LNCaP clone FGC (cell line): ENCODE data around the gene HSPA14.

Source experiments
- DNase-seq: peaks from one replicate; pipeline ENCODE4 v3.0.0-alpha.2; 2011; ENCODE audit warnings: low read depth
- H3K4me3 ChIP-seq: 2 replicates; pipeline ENCODE4 v1.5.1; 2011; ENCODE audit warnings: mild to moderate bottlenecking, low read depth, low read length, control low read depth
- TF ChIP-seq, protein P1 (sequence below): IDR thresholded peaks from 2 replicates; pipeline ENCODE4 v1.5.1; 2012; ENCODE audit warnings: mild to moderate bottlenecking; ENCODE audit not compliant: control insufficient read depth, insufficient read depth; ENCODE audit errors: extremely low read depth

HSPA14 gene

DNA sequence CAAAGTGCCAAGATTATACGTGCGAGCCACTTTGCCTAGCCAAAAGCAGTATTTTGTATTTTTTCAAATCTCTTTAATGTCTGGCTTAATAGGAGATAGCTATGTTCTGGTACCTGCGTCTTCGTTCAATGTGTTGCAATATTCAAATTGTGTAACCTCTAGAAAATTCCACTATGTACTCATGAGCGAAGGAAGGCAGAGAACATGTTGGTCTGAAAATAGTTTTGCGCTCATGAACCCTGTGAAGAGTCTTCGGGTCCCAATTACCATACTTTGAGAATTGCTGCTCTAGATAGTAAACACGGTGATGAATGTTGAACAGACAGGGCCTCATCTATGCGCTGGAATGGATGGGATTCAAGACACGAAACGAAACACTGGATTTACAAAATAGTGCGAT lies 37.8 kb downstream of the HSPA14 start:
- DNase-seq: no peak
- H3K4me3 ChIP-seq: no peak overlapping the region
- TF ChIP-seq, protein P1, sequence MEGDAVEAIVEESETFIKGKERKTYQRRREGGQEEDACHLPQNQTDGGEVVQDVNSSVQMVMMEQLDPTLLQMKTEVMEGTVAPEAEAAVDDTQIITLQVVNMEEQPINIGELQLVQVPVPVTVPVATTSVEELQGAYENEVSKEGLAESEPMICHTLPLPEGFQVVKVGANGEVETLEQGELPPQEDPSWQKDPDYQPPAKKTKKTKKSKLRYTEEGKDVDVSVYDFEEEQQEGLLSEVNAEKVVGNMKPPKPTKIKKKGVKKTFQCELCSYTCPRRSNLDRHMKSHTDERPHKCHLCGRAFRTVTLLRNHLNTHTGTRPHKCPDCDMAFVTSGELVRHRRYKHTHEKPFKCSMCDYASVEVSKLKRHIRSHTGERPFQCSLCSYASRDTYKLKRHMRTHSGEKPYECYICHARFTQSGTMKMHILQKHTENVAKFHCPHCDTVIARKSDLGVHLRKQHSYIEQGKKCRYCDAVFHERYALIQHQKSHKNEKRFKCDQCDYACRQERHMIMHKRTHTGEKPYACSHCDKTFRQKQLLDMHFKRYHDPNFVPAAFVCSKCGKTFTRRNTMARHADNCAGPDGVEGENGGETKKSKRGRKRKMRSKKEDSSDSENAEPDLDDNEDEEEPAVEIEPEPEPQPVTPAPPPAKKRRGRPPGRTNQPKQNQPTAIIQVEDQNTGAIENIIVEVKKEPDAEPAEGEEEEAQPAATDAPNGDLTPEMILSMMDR: no peak

DNA sequence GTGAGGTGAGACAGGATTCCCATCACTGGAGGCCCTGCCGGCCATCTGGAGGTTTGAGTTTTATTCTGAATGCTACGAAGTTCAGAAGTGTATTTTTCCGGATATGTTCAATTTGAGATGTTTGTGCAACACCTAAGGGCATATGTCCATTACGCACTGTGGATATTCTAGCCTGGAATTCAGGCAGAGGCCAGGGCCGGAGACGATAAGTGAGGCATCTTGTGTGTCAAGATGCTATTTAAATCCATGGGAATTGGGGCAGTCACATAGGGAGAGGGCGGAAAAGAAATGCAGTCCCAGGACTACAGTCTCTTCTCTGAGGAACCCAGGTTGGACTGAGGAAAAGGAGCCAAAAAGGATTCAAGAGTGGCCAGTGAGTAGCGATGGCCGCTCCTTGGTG lies 38.7 kb downstream of the HSPA14 start:
- TF ChIP-seq, protein P1: no peak
- peak overlapping the region; percentile 92; the same call in 1 of the 2 replicates for H3K4me3 ChIP-seq
- DNase-seq: no peak

DNA sequence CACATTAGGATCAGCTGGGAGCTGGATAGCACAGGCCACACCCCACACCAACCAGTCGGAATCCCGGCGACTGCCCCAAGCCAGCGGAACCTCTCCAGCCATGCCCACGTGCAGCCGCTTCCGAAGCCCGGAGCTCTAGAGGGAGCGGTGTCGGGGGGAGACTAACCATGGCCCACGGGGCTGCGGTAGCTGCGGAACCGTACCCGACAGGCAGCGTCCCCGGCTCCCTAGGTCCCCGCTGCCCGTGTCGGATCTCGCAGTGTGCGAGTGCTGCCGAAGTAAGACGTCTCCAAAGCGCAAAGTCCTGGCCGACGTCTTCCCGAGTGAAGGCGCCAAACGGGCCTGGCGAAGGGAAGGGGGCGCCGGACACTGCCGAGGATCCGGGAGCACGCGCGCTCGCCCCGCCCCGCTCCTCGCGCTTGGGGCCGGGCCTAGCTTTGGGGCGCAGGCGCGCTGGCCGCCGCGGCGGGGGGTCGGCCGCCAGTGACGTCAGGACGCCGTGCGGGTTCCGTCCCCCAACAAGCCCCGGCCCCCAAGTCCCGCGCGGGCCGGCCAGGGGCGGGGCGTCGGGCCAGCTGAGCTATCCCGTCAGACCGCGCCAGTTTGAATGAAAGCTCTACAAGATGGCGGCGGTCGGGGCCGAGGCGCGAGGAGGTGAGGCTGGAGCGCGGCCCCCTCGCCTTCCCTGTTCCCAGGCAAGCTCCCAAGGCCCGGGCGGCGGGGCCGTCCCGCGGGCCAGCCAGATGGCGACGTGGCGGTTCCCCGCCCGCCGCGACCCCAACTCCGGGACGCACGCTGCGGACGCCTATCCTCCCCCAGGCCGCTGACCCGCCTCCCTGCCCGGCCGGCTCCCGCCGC lies 40.4 kb downstream of the HSPA14 start, which contains the start of gene SUV39H2:
Gene SUV39H2, plus strand, starts transcription at position 601 of the 858 bp plus-strand sequence. Its CDS starts 23 bp downstream, at position 624.
- TF ChIP-seq, protein P1: 0 out of 2 replicates have a peak, but pooled peaks have one; percentile 4
- H3K4me3 ChIP-seq: peak within 1 kb of the TSS; percentile 92
- DNase-seq: peak; percentile 72

DNA sequence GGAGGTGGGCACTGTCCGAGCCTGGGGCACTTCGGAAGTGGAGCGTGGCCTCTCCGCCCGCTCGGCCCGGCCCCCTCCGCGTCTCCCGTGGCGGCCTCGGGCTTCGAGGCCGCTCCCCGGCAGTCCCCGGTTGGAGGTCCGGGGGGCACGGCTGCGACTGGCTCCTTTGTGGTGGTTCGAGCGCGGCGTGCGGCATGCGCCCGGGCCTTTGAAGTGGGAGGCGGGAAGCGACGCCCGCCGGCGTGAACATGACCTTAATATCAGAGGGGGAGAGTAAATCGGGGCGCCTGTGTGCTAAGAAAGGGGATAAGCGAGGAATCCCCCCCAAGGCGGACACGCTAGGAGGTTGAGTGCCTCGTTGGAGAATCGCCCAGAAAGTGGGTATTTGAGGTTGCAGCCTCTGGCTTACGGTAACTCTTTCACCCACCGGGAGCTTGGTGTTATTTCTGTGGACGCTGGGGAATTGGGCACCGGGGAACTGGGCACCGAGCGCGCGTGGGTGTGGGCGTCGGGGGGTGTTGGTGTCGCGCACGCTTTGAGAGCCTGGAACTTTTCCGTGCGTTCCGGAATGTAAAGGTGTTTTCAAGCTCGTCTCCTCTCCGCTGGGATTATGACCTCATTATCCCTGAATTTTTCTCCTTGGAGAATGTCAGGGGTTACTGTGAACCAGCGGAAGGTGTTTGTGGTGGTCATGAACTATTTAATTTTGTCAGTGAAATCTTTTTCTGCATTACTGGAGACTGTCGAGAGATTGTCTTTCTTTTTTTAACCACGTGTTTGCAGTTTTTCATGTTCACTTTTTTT lies 41.2 kb downstream of the HSPA14 start:
- DNase-seq: no peak
- peak overlapping the region; percentile 92 for H3K4me3 ChIP-seq
- TF ChIP-seq, protein P1: no peak

DNA sequence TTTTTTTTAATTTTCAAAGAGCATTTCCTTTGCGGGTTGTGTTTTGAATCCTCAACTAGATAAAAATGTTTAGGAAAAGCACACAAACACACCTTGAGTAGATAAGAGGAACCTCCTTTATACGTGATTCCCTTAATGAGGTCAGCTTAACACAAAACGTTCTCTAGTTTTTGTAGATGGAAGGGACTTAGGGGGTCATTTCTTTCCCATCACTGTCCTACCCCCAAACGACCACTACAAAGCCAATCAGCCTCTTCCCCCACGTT lies 41.8 kb downstream of the HSPA14 start:
- TF ChIP-seq, protein P1: no peak
- peak overlapping the region; percentile 92 for H3K4me3 ChIP-seq
- no peak for DNase-seq

DNA sequence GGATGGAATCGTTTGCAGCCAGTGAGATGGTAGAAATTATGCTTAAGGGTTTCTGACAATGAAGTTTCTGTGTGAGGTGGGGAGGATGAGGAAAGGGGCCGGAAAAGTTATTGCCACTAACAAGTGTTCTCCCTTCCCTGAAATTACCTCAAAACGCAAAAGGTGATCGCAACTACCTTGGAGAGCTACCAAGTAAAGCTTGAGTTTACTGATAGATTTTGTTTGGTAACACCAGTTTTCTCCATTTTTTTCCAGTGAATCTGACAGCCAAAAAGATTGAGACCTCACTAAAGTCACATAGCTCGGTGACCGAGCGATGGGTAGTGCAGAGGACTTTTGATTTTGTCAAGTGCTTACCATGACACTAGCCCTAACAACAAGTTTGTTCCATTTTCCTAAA lies 42.1 kb downstream of the HSPA14 start:
- peak overlapping the region; percentile 92 for H3K4me3 ChIP-seq
- DNase-seq: no peak
- TF ChIP-seq, protein P1: no peak
